ENCODE data around the gene AAR2.

- TF ChIP-seq YY1 (IDR thresholded peaks at IDR 0.05; ENCODE audit: insufficient read depth, insufficient read length) (no peak), ZNF274 (IDR thresholded peaks at IDR 0.05; ENCODE audit: low read depth, low read length) (no peak)
These were observed 20.5 kb upstream of the AAR2 start for GRCh38 chr20:36215778-36216177.

All from NT2/D1 (cell line).